H9 (cell line): ENCODE measurements around the gene CAMKV. TPM values are rescaled to one million over a fixed set of nuclear protein-coding genes. Genes with fewer than 3 reads are reported as not detected.

Source experiments
- DNase-seq: peaks from one replicate; pipeline ENCODE4 v3.0.0-alpha.2; 2017
- H2AFZ ChIP-seq: one replicate; pipeline ENCODE4 v1.6.1; 2013; ENCODE audit warnings: mild to moderate bottlenecking, low read length, control low read depth, moderate library complexity
- H2AK5ac ChIP-seq: 2 replicates; pipeline ENCODE4 v1.6.1; 2013; ENCODE audit warnings: low read length, control low read depth, mixed read lengths; ENCODE audit not compliant: insufficient read length
- H2BK120ac ChIP-seq: one replicate; pipeline ENCODE4 v1.6.1; 2013; ENCODE audit warnings: low read depth, mild to moderate bottlenecking, low read length, control low read depth, inconsistent platforms; ENCODE audit not compliant: poor library complexity, severe bottlenecking
- H2BK12ac ChIP-seq: 2 replicates; pipeline ENCODE4 v1.6.1; 2013; ENCODE audit warnings: low read length, control low read depth, mixed read lengths, low read depth; ENCODE audit not compliant: insufficient read length
- H2BK15ac ChIP-seq: 2 replicates; pipeline ENCODE4 v1.6.1; 2013; ENCODE audit warnings: low read depth, low read length, control low read depth
- H2BK20ac ChIP-seq: one replicate; pipeline ENCODE4 v1.6.1; 2013; ENCODE audit warnings: low read depth, mild to moderate bottlenecking, low read length, control low read depth, inconsistent platforms; ENCODE audit not compliant: poor library complexity, severe bottlenecking
- H2BK5ac ChIP-seq: 2 replicates; pipeline ENCODE4 v1.6.1; 2013; ENCODE audit warnings: low read length, control low read depth, mixed read lengths; ENCODE audit not compliant: insufficient read length
- H3K14ac ChIP-seq: 2 replicates; pipeline ENCODE4 v1.6.1; 2013; ENCODE audit warnings: low read length, control low read depth; ENCODE audit not compliant: insufficient read depth
- H3K18ac ChIP-seq: 2 replicates; pipeline ENCODE4 v1.6.1; 2013; ENCODE audit warnings: low read depth, mild to moderate bottlenecking, mixed read lengths, low read length, control low read depth; ENCODE audit not compliant: insufficient read length
- H3K23ac ChIP-seq: 2 replicates; pipeline ENCODE4 v1.6.1; 2013; ENCODE audit warnings: low read length, control low read depth, mixed read lengths, low read depth; ENCODE audit not compliant: insufficient read length
- H3K23me2 ChIP-seq: 2 replicates; pipeline ENCODE4 v1.6.1; 2013; ENCODE audit warnings: low read depth, mild to moderate bottlenecking, mixed read lengths, low read length, control low read depth; ENCODE audit not compliant: insufficient read length, poor library complexity, severe bottlenecking
- H3K27ac ChIP-seq: 2 replicates; pipeline ENCODE4 v1.5.1; 2013; ENCODE audit warnings: low read length, control low read depth, mixed read lengths, low read depth; ENCODE audit not compliant: insufficient read length
- H3K27me3 ChIP-seq: 2 replicates; pipeline ENCODE4 v1.6.1; 2013; ENCODE audit warnings: low read length, control low read depth, inconsistent platforms; ENCODE audit not compliant: insufficient read depth
- H3K4ac ChIP-seq: 2 replicates; pipeline ENCODE4 v1.6.1; 2013; ENCODE audit warnings: low read depth, mild to moderate bottlenecking, control low read depth, inconsistent platforms, low read length, moderate library complexity
- H3K4me1 ChIP-seq: 2 replicates; pipeline ENCODE4 v1.6.1; 2013; ENCODE audit warnings: low read length, control low read depth, inconsistent platforms; ENCODE audit not compliant: insufficient read depth
- H3K4me2 ChIP-seq: 2 replicates; pipeline ENCODE4 v1.6.1; 2013; ENCODE audit warnings: low read length, control low read depth, mixed read lengths; ENCODE audit not compliant: insufficient read length, insufficient read depth
- H3K56ac ChIP-seq: 2 replicates; pipeline ENCODE4 v1.6.1; 2013; ENCODE audit warnings: low read depth, mild to moderate bottlenecking, mixed read lengths, low read length, control low read depth; ENCODE audit not compliant: insufficient read length
- H3K79me1 ChIP-seq: 2 replicates; pipeline ENCODE4 v1.6.1; 2013; ENCODE audit warnings: low read depth, mild to moderate bottlenecking, moderate library complexity, low read length, control low read depth, inconsistent platforms; ENCODE audit not compliant: insufficient read depth, poor library complexity, severe bottlenecking
- H3K79me2 ChIP-seq: 2 replicates; pipeline ENCODE4 v1.6.1; 2013; ENCODE audit warnings: low read length, control low read depth, inconsistent platforms; ENCODE audit not compliant: insufficient read depth
- H3K9ac ChIP-seq: 2 replicates; pipeline ENCODE4 v1.6.1; 2013; ENCODE audit warnings: low read length, control low read depth, mixed read lengths; ENCODE audit not compliant: insufficient read length; ENCODE audit errors: extremely low read depth
- H3K9me3 ChIP-seq: one replicate; pipeline ENCODE4 v1.6.1; 2013; ENCODE audit warnings: low read depth, low read length, inconsistent platforms; ENCODE audit not compliant: control insufficient read depth
- H3T11ph ChIP-seq: one replicate; pipeline ENCODE4 v1.6.1; 2013; ENCODE audit warnings: mild to moderate bottlenecking, low read length, control low read depth, inconsistent platforms
- H4K20me1 ChIP-seq: one replicate; pipeline ENCODE4 v1.6.1; 2013; ENCODE audit not compliant: control insufficient read depth, insufficient read length, insufficient read depth
- H4K5ac ChIP-seq: 2 replicates; pipeline ENCODE4 v1.6.1; 2013; ENCODE audit warnings: low read depth, mild to moderate bottlenecking, mixed read lengths, low read length, control low read depth; ENCODE audit not compliant: insufficient read length
- H4K8ac ChIP-seq: replicated peaks from 2 replicates; pipeline ENCODE4 v1.6.1; 2013; ENCODE audit warnings: low read length, control low read depth, mixed read lengths, low read depth; ENCODE audit not compliant: insufficient read length
- H4K91ac ChIP-seq: 2 replicates; pipeline ENCODE4 v1.6.1; 2013; ENCODE audit warnings: low read depth, mild to moderate bottlenecking, moderate library complexity, mixed read lengths, low read length, control low read depth; ENCODE audit not compliant: insufficient read length
- H3K27ac Mint-ChIP-seq, 3 experiments: 2 replicates in 2 of 3; 3 replicates in 1 of 3; pipeline ENCODE4 v1.8.0; 2020 to 2021; ENCODE audit warnings: mixed read lengths in 3 of 3, mild to moderate bottlenecking in 1 of 3, moderate library complexity in 1 of 3
- H3K27me3 Mint-ChIP-seq: 2 replicates; pipeline ENCODE4 v1.8.0; 2021; ENCODE audit warnings: low read depth, mild to moderate bottlenecking, moderate library complexity, mixed read lengths
- H3K36me3 Mint-ChIP-seq, 3 experiments: 2 replicates in 2 of 3; 3 replicates in 1 of 3; pipeline ENCODE4 v1.8.0; 2020 to 2021; ENCODE audit warnings: low read depth in 3 of 3, mixed read lengths in 3 of 3; ENCODE audit not compliant: insufficient read depth in 1 of 3
- H3K4me1 Mint-ChIP-seq, 2 experiments: 2 replicates each; pipeline ENCODE4 v1.8.0; 2020; ENCODE audit warnings: mixed read lengths in 2 of 2
- H3K4me3 Mint-ChIP-seq, 2 experiments: 2 replicates in 1 of 2; 3 replicates in 1 of 2; pipeline ENCODE4 v1.8.0; 2020 to 2021; ENCODE audit warnings: mild to moderate bottlenecking in 2 of 2, mixed read lengths in 2 of 2, moderate library complexity in 1 of 2
- H3K9me3 Mint-ChIP-seq, 2 experiments: 2 replicates in 1 of 2; 3 replicates in 1 of 2; pipeline ENCODE4 v1.8.0; 2020; ENCODE audit warnings: mild to moderate bottlenecking in 2 of 2, mixed read lengths in 2 of 2, moderate library complexity in 1 of 2
- WGBS: extraction: QIAGEN DNeasy Blood & Tissue Kit; methylation state at CpG from one replicate; pipeline ENCODE4 v1.1.7; 2013; ENCODE audit warnings: missing lambda C conversion rate, low lambda C conversion rate, mixed read lengths; ENCODE audit not compliant: insufficient read length; ENCODE audit errors: extremely low coverage; 5-methylcytosine and 5-hydroxymethylcytosine counted together
- total RNA-seq: library from RNA; stranded (reverse); gene quantifications from 2 replicates; pipeline ENCODE4 v1.2.1, GENCODE V29; 2021
- TF ChIP-seq, protein P1 (sequence below): fragments of 200-600 bp; sonication (generic); conservative IDR thresholded peaks from 3 replicates; pipeline ENCODE4 v1.8.0; 2021; ENCODE audit warnings: antibody characterized with exemption, mild to moderate bottlenecking

Gene CAMKV
- total RNA-seq, 1 experiment from 2014 or later, result 54.2 TPM

DNA sequence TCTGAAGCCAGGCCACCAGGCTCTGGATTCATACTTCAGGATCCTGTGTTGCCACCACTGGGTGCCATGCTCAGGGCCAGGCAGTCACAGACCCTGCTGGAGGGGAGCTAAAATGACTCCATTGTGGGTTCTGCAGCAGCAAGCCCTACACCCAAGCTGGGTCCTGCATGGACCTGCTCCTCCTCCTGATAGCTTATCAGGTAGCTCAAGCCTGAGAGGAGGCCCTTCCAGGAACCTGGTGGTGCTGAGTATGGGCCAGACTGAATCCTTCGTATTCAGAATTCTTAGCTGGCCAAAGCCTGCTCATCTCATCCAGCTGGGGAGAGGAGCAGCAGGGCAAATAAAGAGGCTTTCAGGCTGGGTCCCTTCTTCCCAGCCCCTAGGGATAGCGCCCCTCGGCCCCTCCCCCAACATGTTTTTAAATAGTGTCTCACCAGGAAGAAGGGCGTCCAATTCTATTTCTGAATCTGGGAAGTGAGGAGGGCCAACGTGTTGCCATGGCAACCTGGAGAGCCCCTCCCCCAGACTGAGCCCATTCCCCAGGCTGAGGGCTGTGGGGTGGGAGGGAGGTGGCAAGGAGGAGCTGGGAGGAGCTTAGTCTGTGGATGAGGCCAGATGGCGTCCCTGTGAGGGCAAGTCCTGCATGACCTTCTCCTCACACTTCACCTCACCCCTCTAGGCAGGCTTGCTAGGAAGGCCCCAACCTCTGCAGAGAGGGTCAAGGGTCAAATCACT, 11.0 kb upstream of the CAMKV start:
- no peak overlapping the region for H3K4me3 Mint-ChIP-seq
- no peak overlapping the region for H3K23ac ChIP-seq
- no peak overlapping the region for H4K5ac ChIP-seq
- H3K23me2 ChIP-seq, result no peaks in the 10 kb centered on the region
- H3K79me1 ChIP-seq, result no peaks in the 10 kb centered on the region
- H2BK15ac ChIP-seq, result no peak overlapping the region
- no peaks in the 10 kb centered on the region for H3K27me3 ChIP-seq
- no peak overlapping the region for H3K9ac ChIP-seq
- H2BK12ac ChIP-seq, result no peak overlapping the region
- no peak overlapping the region for H4K8ac ChIP-seq
- peaks cover 9% of the 10 kb centered on the region; the same call in 1 of the 2 replicates for H3K4me1 ChIP-seq
- H2BK120ac ChIP-seq, result no peak overlapping the region
- no peak overlapping the region for H3K4me2 ChIP-seq
- H3K4me1 Mint-ChIP-seq, result peaks cover 29 to 34% of the 10 kb centered on the region in 2 experiments
- H3K18ac ChIP-seq, result no peak overlapping the region
- TF ChIP-seq, protein P1, sequence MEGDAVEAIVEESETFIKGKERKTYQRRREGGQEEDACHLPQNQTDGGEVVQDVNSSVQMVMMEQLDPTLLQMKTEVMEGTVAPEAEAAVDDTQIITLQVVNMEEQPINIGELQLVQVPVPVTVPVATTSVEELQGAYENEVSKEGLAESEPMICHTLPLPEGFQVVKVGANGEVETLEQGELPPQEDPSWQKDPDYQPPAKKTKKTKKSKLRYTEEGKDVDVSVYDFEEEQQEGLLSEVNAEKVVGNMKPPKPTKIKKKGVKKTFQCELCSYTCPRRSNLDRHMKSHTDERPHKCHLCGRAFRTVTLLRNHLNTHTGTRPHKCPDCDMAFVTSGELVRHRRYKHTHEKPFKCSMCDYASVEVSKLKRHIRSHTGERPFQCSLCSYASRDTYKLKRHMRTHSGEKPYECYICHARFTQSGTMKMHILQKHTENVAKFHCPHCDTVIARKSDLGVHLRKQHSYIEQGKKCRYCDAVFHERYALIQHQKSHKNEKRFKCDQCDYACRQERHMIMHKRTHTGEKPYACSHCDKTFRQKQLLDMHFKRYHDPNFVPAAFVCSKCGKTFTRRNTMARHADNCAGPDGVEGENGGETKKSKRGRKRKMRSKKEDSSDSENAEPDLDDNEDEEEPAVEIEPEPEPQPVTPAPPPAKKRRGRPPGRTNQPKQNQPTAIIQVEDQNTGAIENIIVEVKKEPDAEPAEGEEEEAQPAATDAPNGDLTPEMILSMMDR, result no peak
- DNase-seq, result peak; percentile 79
- H3K36me3 Mint-ChIP-seq, result no peaks in the 10 kb centered on the region
- no peak overlapping the region for H3T11ph ChIP-seq
- H2AK5ac ChIP-seq, result no peak overlapping the region
- no peak overlapping the region for H2BK20ac ChIP-seq
- H3K9me3 Mint-ChIP-seq, result no peaks in the 10 kb centered on the region
- H3K56ac ChIP-seq, result no peak overlapping the region
- no peaks in the 10 kb centered on the region for H4K20me1 ChIP-seq
- 0 out of 2 replicates have a peak overlapping the region, but pooled peaks have one; percentile 1 for H3K14ac ChIP-seq
- no peaks in the 10 kb centered on the region for H3K9me3 ChIP-seq
- no peak overlapping the region for H3K4ac ChIP-seq
- no peaks in the 10 kb centered on the region for H3K79me2 ChIP-seq
- no peak overlapping the region for H4K91ac ChIP-seq
- no peak overlapping the region for H3K27ac ChIP-seq
- no peak overlapping the region for H3K27ac Mint-ChIP-seq
- H2BK5ac ChIP-seq, result no peak overlapping the region
- H2AFZ ChIP-seq, result no peak overlapping the region
- no CpG with 5 or more reads among the region's 6 CpGs for WGBS
- H3K27me3 Mint-ChIP-seq, result peaks cover 7% of the 10 kb centered on the region
